Activated T-helper 1 cell treated with Interleukin-2 at 50 U/mL for 16 hours (primary cell): ENCODE results near the gene WDR31.
"Not testable (repeated sequence)": the region's sequence is repeated elsewhere in the genome, so short reads cannot be mapped to it uniquely, and the experiment has no call there.

Experiments
- DNase-seq: peaks from one replicate; pipeline ENCODE4 v3.0.0-alpha.2; 2020; ENCODE audit warnings: low read depth

Gene WDR31

DNA sequence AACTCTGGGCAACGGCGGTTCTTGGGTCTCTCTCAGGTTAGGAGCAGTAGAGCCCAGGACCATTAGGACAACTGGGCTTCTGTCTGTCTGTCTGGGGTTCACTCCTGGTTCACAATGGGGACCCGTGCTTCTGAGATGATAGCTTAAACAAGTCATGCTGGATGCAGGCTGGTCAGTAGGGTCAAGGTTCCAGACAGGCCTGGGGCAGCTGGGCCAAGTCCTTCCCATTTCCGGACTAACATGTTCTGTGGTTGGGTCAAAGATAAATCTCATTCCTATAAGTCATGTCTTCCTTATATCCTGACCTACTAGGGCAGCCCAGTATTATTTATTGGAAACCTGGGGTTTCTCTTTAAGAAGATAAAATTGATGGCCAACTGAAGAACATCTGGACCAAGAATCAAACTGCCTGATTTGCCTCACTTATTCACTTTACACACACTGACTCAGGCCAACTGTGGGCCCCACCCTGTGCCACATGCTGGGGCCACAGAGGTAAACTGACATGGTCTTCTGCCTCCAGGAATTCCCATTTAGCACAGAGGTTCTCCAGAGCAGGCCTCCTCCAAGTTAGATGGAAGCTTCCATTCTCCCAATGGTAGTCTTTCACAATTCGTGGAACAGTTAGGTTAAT is 28.4 kb upstream of the WDR31 start:
- DNase-seq = no peak

GRCh38 chr9:113365652-113366051 is 25.6 kb upstream of the WDR31 start:
- DNase-seq = not testable (repeated sequence)

- DNase-seq = no peak
Observed at GRCh38 chr9:113364951-113365350, 24.9 kb upstream of the WDR31 start.

DNA sequence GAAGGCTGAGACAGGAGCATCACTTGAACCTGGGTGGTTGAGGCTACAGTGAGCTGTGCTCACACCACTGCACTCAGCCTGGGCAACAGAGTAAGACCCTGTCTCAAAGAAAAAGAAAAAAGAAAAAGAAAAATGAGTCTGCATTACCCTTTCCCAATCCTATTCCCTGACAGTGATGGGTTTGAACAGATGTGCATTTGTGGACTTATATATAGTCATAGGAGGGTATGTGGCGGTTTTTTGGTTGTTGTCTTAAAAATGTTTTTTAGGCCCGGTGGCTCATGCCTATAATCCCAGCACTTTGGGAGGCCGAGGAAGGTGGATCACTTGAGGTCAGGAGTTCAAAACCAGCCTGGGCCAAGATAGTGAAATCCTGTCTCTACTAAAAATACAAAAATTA is 23.3 kb upstream of the WDR31 start:
- no peak for DNase-seq

- no peak for DNase-seq
Observed at GRCh38 chr9:113361304-113362018, 21.4 kb upstream of the WDR31 start.

GRCh38 chr9:113360242-113360842 is 20.3 kb upstream of the WDR31 start:
- DNase-seq = no peak

DNA sequence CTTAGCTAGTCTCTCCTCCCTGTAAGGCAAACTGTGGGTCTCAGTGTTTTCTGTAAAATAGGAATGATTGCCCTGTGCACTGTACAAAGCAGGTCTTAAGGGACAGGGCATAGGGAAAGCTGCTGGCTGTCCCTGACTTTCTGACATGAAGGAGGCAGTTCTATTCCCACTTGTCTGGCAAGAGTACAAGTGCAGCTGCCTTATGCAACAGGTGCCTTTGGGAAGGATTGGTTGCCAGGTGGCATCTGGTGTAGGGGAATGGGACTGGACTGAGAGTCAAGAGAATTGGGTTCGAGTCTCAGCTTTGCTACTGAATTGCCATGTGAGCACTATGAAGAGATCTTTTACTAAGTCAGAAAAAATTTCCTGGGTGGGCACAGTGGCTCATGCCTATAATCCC is 19.3 kb upstream of the WDR31 start:
- no peak for DNase-seq

GRCh38 chr9:113356686-113357292 is 16.7 kb upstream of the WDR31 start:
- DNase-seq = no peak

GRCh38 chr9:113355040-113355596 is 15.0 kb upstream of the WDR31 start:
- DNase-seq = no peak

DNA sequence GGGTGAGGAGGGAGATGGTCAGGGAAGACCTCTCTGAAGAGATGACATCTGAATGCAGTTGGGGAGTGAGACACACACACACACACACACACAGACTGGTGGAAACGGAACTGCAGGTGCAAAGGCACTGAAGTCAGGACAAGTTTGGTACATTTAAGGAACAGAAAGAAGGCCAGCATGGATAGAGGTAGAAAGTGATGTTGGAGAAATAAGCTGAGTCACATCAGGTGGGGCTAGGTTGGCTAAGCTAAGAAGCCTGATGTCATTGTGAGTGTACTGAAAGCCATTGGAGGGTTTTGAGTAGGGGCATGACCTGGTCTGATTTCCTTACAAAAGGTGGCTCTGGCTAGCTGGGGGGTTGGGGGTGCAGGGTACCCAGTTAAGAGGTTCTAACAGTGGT is 12.3 kb upstream of the WDR31 start:
- no peak for DNase-seq

DNA sequence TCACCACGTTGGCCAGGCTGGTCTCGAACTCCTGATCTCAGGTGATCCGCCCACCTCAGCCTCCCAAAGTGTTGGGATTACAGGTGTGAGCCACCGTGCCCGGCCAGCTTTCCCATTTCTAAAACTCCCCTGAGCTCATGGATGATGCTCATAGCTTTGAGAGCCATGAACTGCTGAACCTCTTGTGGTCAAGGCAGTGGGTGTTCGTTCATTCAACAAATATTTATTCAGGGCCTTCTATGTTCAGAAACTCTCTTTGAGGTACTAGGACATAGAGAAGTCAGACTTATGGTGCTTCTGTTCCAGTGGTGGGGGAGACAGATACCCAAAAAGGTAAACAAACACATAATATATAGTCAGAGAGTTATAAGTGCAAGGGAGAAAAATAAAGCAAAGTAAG is 11.9 kb upstream of the WDR31 start:
- DNase-seq = no peak

GRCh38 chr9:113350937-113351336 is 10.9 kb upstream of the WDR31 start:
- no peak for DNase-seq

DNA sequence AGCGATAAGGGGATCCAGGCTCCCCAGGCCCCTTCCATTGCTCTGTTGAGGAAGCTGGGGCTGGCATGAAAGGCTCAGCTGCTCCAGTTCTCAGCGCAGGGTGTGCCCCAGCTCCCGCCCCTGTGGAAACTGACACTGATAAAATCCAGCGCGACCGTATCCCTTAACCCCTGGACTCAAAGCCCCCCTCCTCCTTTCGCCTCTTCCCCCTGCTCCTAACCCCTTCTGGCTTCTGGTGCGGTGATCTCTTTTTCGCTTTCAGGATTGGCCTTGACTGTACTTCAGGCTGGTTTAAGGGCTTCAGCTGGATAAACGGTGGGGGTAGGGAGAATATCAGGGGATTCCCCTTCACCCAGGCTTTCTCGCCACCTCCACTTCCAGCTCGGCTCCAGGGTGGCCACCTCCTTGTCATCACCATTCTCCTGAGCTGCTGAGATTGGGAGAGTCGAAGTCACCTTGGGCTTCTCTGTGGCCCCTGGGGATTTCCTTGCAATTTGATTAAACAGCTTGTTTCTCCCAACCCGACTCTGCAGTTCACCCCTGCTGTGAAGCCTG is 10.1 kb upstream of the WDR31 start:
- no peak for DNase-seq

DNA sequence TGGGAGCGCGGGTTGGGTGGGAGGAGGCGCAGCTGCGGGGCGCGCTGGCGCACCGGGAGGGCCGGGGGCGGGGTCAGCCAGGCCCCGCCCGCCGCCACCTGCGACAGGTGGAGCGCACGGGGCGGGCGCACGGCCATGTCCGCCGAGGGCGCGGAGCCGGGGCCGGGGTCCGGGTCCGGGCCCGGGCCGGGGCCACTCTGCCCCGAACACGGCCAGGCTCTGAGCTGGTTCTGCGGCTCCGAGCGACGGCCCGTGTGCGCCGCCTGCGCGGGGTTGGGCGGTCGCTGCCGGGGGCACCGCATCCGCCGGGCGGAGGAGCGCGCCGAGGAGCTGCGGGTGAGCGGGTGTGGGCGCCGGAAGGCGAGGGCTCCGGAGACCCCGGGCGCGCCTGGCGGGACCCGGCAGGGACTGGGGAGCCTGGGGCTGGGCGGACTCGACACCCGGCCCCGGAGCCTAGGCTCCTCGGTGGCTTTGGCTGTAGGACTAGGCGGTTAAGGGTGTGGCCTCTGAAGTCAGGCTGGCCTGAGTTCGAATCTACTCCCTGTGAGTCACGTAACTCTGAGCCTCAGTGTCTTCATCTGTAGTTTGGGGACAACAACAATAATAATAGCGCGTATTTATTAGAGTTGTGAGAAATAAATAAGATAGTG is 9.5 kb upstream of the WDR31 start, which contains the start of gene BSPRY:
Gene BSPRY (plus strand): TSS at position 97 of the 650 bp plus-strand sequence. CDS start 39 bp downstream, at position 136.
- DNase-seq = no peak

- DNase-seq = no peak
Observed at GRCh38 chr9:113349066-113349444, 9.0 kb upstream of the WDR31 start.

GRCh38 chr9:113348437-113348836 is 8.4 kb upstream of the WDR31 start:
- no peak for DNase-seq

GRCh38 chr9:113345671-113346070 is 5.6 kb upstream of the WDR31 start:
- no peak for DNase-seq

DNA sequence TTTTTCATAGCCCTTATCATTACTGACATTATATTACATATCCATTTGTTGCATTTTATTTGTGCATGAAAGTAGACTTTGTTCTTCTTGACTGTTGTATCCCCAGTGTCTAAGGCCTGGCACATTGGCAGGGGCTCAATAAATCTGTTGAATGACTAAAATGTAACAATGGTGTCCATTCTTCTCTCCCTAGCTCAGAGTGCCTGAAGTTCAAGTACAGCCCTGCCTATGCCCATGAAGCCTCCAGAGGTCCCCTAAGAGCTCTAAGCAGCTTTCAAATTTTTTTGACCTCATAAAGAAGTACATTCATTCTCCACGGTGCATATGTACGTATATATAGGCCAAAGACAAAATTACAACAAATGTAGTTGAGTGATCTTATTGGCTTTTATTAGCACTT is 5.1 kb upstream of the WDR31 start:
- no peak for DNase-seq

GRCh38 chr9:113343732-113344231 is 3.7 kb upstream of the WDR31 start:
- DNase-seq = no peak

GRCh38 chr9:113341712-113342410 is 1.8 kb upstream of the WDR31 start:
- no peak for DNase-seq

DNA sequence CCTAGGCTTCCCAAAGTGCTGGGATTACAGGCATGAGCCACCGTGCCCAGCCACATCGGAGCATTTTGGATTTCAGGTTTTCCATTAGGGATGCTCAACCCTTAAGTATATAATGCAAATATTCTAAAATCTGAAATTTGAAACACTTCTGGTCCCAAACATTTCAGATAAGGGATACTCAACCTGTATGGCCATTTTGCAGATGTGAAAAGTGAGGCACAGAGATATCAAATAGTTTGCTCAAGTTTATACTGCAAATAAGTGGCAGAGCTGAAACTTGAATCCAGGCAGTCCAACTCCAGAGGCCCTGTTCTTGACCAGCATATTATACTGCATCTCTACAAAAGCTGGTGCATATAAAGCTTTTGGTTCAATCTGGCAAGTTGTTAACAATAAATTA is 2.4 kb downstream of the WDR31 start:
- DNase-seq = no peak
